NB4 (cell line): ENCODE measurements around the gene DCAF11.

Experiments
- DNase-seq: peaks from one replicate; pipeline ENCODE4 v3.0.0; 2010; ENCODE audit warnings: low read depth
- H3K4me3 ChIP-seq: one replicate; pipeline ENCODE4 v1.5.1; 2011; ENCODE audit warnings: mild to moderate bottlenecking, low read depth, low read length, moderate library complexity
- CTCF ChIP-seq: IDR thresholded peaks from one replicate; pipeline ENCODE4 v1.5.1; 2012; ENCODE audit warnings: low read depth, low read length
- MYC ChIP-seq: IDR thresholded peaks from 2 replicates; pipeline ENCODE4 v1.6.1; 2011; ENCODE audit warnings: low read depth, low read length
- POLR2A ChIP-seq: IDR thresholded peaks from 2 replicates; pipeline ENCODE4 v1.6.1; 2011; ENCODE audit warnings: mild to moderate bottlenecking; ENCODE audit not compliant: insufficient read length; ENCODE audit errors: extremely low read depth
- TF ChIP-seq, protein P1 (sequence below): IDR thresholded peaks from 2 replicates; pipeline ENCODE4 v1.6.1; 2011; ENCODE audit warnings: low read depth, low read length

Gene DCAF11

GRCh38 chr14:24117179-24117578 is 2.6 kb downstream of the DCAF11 start:
- no peak for DNase-seq
- no peak for TF ChIP-seq POLR2A
- no peak overlapping the region for H3K4me3 ChIP-seq

DNA sequence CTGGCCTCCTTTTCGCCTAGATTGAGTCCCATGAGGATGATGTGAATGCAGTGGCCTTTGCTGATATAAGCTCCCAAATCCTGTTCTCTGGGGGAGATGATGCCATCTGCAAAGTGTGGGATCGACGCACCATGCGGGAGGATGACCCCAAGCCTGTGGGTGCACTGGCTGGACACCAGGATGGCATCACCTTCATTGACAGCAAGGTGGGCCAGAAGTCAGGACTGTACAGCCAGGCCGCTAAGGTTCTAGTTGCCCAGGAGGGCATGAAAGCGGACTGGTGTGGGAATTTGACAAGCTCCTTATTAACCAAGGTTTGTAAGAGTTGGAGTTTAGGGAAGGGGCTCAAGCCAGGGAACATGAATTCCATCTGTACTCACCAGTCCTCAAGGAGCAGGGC is 5.1 kb downstream of the DCAF11 start:
- DNase-seq = no peak
- TF ChIP-seq MYC (no peak), POLR2A (no peak), CTCF (no peak)
- TF ChIP-seq, protein P1, sequence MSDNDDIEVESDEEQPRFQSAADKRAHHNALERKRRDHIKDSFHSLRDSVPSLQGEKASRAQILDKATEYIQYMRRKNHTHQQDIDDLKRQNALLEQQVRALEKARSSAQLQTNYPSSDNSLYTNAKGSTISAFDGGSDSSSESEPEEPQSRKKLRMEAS = no peak
- no peak overlapping the region for H3K4me3 ChIP-seq

DNA sequence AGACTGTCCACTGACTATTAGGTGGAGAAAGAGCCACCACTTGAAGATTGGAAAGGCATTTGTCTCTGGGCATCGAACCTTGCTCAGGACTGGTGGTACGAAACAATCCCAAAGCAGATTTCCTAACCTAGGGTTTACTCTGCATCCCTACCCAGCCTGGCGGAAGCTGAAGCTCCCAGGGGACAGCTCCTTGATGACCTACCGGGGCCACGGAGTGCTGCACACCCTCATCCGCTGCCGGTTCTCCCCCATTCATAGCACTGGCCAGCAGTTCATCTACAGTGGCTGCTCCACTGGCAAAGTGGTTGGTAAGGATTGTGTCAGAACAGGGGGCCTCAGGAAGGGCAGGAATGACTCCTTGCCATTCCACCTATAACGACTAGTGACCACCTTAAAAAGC is 6.6 kb downstream of the DCAF11 start:
- TF ChIP-seq POLR2A = no peak
- no peak for TF ChIP-seq MYC
- no peak for TF ChIP-seq CTCF
- TF ChIP-seq, protein P1 = no peak
- no peak for DNase-seq
- H3K4me3 ChIP-seq = no peak overlapping the region

DNA sequence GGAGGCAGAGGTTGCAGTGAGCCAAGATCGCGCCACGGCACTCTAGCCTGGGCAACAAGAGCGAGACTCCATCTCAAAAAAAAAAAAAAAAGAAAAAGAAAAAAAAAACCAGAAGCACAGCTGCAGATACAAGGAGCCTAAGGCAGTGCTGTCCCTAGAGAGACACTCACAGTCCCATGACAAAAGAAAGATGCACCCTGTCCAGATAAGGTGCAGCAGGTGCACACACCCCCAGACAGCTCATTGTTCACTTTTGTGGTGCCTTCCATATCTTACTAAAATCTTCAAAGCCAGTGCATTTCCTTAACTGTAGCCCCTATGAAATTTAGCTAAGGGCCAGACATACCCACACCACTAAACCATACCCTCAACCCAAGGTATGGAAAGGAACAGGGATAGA is 7.8 kb downstream of the DCAF11 start:
- no peak overlapping the region for H3K4me3 ChIP-seq
- TF ChIP-seq, protein P1 = no peak
- no peak for TF ChIP-seq CTCF
- TF ChIP-seq POLR2A = no peak
- no peak for TF ChIP-seq MYC
- no peak for DNase-seq

DNA sequence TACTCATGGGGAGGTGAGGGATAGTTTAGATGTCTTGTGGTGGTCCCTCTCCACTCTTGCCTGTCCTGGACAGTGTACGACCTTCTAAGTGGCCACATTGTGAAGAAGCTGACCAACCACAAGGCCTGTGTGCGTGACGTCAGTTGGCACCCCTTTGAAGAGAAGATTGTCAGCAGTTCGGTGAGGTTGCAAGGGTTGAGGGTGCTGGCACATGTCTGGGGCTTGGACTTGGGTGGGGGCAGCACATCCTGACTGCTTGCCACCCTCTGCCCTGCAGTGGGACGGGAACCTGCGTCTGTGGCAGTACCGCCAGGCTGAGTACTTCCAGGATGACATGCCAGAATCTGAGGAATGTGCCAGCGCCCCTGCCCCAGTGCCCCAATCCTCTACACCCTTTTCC is 8.3 kb downstream of the DCAF11 start:
- TF ChIP-seq, protein P1 = no peak
- TF ChIP-seq POLR2A = no peak
- no peak overlapping the region for H3K4me3 ChIP-seq
- DNase-seq = no peak

DNA sequence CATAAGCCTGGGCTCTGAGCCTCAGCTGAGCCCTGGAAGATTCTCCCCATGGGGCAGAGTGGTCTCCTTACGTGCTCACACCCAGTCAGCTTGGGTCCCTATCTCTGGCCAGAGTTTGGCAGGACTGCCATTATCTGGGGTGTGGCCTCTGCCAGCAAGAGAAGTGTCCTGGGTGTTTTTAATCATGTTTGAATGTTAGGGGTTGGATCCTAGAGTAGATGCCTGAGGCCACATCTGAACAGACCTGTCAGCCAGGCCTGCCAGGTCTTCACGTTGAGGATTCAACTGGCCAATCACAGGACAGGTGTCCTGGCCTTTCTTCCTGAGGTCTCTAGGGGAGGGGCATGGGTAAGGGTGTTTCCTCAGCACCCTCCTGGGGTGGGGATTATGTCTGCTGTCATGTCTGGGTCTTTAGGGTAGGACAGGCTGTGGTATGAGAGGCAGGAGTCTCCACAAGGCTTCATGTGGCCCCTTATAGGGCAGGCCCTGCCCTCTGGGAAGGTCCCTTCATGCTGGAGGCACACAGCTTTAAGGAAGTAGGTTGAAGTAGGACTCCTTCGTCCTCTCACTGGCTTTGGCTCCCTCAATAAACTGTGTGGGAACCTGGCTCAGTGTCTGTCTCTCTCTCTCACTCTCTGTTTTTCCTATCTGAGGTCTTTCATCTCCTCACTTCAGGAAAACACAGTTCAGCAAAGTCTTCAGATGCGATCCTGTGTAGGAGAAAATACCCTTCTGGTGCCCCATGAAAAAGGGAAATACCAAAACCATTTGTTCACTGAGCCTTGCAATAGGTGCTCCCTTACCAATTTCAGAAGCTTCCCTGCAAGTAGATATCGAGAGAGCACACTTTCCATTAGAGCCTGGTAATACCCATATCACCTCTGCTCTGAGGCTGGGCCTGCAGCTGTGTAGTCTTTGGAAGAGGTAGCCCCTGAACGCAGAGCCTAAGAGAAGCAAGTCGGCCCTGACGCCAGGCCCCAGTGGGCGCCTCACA is 9.1 kb downstream of the DCAF11 start:
- H3K4me3 ChIP-seq = no peak overlapping the region
- no peak for TF ChIP-seq MYC
- TF ChIP-seq POLR2A = no peak
- TF ChIP-seq, protein P1 = no peak
- TF ChIP-seq CTCF = no peak
- no peak for DNase-seq
